ENCODE results near the gene NLK.
"Not testable (repeated sequence)": the region's sequence is repeated elsewhere in the genome, so short reads cannot be mapped to it uniquely, and the experiment has no call there.

- not testable (repeated sequence) for TF ChIP-seq POLR2A, CTCF, POLR2AphosphoS5 (IDR thresholded peaks at IDR 0.05)
These were observed 200.8 kb downstream of the NLK start for GRCh38 chr17:28243268-28243667.

Data from upper lobe of left lung (tissue), 4 donors.